K562 (cell line): ENCODE measurements around the gene GASK1B.

ENCODE experiments used
- CREB3 ChIP-seq: fragments of 450-650 bp; conservative IDR thresholded peaks from 2 replicates; pipeline ENCODE4 v1.6.1; 2016; ENCODE audit warnings: missing genetic modification characterization, low read depth, mild to moderate bottlenecking, missing compliant biosample characterization, moderate library complexity
- CTCF ChIP-seq, 3 experiments: IDR thresholded peaks in 2 of 3; conservative IDR thresholded peaks in 1 of 3; 2 replicates each; pipeline ENCODE4 v1.5.1; 2011 to 2012; ENCODE audit warnings: low read length in 3 of 3, mild to moderate bottlenecking in 3 of 3, control low read depth in 2 of 3, improper control_type of control experiment in 1 of 3, inconsistent platforms in 1 of 3, low read depth in 1 of 3, mixed read lengths in 1 of 3, moderate library complexity in 1 of 3; ENCODE audit not compliant: insufficient read depth in 2 of 3
- EZH2 ChIP-seq: IDR thresholded peaks from 2 replicates; pipeline ENCODE4 v1.6.1; 2012; ENCODE audit warnings: low read depth, mild to moderate bottlenecking, inconsistent platforms, low read length, borderline replicate concordance
- FOXM1 ChIP-seq, 2 experiments: fragments of 450-650 bp in 1 of 2; sonication (generic) in 1 of 2; formaldehyde crosslinking in 1 of 2; IDR thresholded peaks; 2 replicates each; pipeline versions ENCODE4 v1.6.1 to v1.9.0; 2017 to 2022; ENCODE audit warnings: low read depth in 2 of 2, mild to moderate bottlenecking in 2 of 2, missing genetic modification reagents in 1 of 2, moderate library complexity in 1 of 2
- GTF2A2 ChIP-seq: IDR thresholded peaks from 2 replicates; pipeline ENCODE4 v1.6.1; 2016; ENCODE audit warnings: mild to moderate bottlenecking, missing genetic modification characterization, missing compliant biosample characterization
- KDM2B ChIP-seq: fragments of 250-450 bp; sonication (Bioruptor Pico); IDR thresholded peaks from 2 replicates; pipeline ENCODE4 v1.8.0; 2021; ENCODE audit warnings: mild to moderate bottlenecking, moderate library complexity
- POU5F1 ChIP-seq: fragments of 150-350 bp; IDR thresholded peaks from 2 replicates; pipeline ENCODE4 v1.6.1; 2014; ENCODE audit warnings: borderline replicate concordance, low read length, low read depth, mild to moderate bottlenecking; ENCODE audit not compliant: partially characterized antibody
- TBL1XR1 ChIP-seq, 2 experiments: IDR thresholded peaks; 2 replicates each; pipeline ENCODE4 v1.6.1; 2012; ENCODE audit warnings: improper control_type of control experiment in 2 of 2, low read length in 2 of 2, mild to moderate bottlenecking in 1 of 2
- TRIM28 ChIP-seq: fragments of 450-650 bp; IDR thresholded peaks from 2 replicates; pipeline ENCODE4 v1.6.1; 2017
- TF ChIP-seq, protein P1 (sequence below): sonication (generic); formaldehyde crosslinking; IDR thresholded peaks from 2 replicates; pipeline ENCODE4 v1.8.0; 2022; ENCODE audit warnings: missing genetic modification reagents, mild to moderate bottlenecking, borderline replicate concordance

GRCh38 chr4:158168606-158169005 lies 4.2 kb downstream of the GASK1B start:
- TF ChIP-seq FOXM1 (IDR thresholded peaks at IDR 0.05; ENCODE audit: low read depth) (no peak), FOXM1 (CRISPR knock-in tag; IDR thresholded peaks at IDR 0.05; ENCODE audit: low read depth) (no peak), KDM2B (no peak), CREB3 (no peak), CTCF (IDR thresholded peaks at IDR 0.05 in 2 of 3, conservative IDR thresholded peaks at IDR 0.05 in 1 of 3; ENCODE audit: insufficient read depth in 2 of 3, low read depth in 1 of 3, low read length in 3 of 3) (no peak), TRIM28 (no peak), EZH2 (no peak), POU5F1 (no peak), TBL1XR1 (IDR thresholded peaks at IDR 0.05; ENCODE audit: low read length in 2 of 2) (no peak), GTF2A2 (tag) (no peak)
- TF ChIP-seq, protein P1, sequence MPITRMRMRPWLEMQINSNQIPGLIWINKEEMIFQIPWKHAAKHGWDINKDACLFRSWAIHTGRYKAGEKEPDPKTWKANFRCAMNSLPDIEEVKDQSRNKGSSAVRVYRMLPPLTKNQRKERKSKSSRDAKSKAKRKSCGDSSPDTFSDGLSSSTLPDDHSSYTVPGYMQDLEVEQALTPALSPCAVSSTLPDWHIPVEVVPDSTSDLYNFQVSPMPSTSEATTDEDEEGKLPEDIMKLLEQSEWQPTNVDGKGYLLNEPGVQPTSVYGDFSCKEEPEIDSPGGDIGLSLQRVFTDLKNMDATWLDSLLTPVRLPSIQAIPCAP (CRISPR knock-in tag): no peak
